ENCODE measurements around the gene TUBA1C. TPM values are rescaled to one million over a fixed set of nuclear protein-coding genes. Genes with fewer than 3 reads are reported as not detected.

The TUBA1C gene
- polyA plus RNA-seq, 1 of the 3 experiments (the other 2 are of a cell fraction): 3.3 TPM

DNA sequence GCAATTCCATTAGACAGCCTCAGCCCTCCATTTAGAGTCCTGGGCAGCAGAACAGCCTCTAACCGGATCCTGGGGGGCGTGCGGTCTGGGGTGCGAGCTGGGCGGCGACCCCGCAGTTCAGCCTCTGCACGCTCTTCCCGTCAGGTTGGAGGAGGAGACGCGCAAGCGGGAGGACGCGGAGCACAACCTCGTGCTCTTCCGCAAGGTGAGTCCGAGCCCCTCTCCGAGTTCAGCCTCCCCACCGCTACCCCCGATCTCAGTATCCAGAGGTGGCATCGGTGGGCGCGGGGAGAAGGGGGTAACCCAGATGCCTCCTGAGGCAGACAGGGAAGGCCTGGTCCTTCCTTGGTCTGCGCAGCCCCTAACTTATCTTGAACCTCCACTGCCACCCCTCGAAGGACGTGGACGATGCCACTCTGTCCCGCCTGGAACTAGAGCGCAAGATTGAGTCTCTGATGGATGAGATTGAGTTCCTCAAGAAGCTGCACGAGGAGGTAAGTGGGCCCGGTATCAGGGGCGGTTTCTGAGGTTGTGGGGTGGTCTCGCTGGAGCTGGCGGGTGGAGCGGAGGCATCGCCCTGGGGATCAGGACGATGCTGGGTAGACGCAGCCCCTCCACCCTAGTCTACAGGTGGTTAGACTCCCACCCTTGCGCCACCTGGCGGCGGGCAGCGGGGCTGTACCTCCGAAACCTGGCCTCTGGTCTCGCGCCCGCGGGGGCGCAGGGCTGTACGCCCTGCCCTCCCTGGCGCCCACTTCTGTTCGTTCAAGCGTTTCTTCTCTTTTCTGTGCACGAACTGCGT lies 31.4 kb downstream of the TUBA1C start:
- peak; percentile 39 for DNase-seq
- WGBS (ENCODE audit: low lambda C conversion rate): 87% methylated on average over 48 of the region's 54 CpGs

More for the DNA sequence above, 31.4 kb downstream of the TUBA1C start:
- Histone ChIP-seq H3K9me2 (no peaks in the 10 kb centered on the region), H2AFZ (ENCODE audit: low read depth) (no peak overlapping the region), H3K79me2 (ENCODE audit: insufficient read depth) (no peaks in the 10 kb centered on the region), H3K9ac (no peak overlapping the region), H3K36me3 (replicated peaks in 1 of 2; ENCODE audit: control insufficient read depth in 1 of 2, insufficient read depth in 2 of 2, low read length in 1 of 2) (no peaks in the 10 kb centered on the region), H3K4me3 (ENCODE audit: low read depth in 2 of 2, low read length in 1 of 2) (no peak overlapping the region; a peak in 1 of 4 replicates), H3F3A (replicated peaks; ENCODE audit: insufficient read depth) (no peaks in the 10 kb centered on the region), H3K4me1 (ENCODE audit: control insufficient read depth in 1 of 2, insufficient read depth in 2 of 2, low read depth in 1 of 2, low read length in 1 of 2) (peaks cover 7 to 29% of the 10 kb centered on the region in 2 experiments; a peak in 3 of 4 replicates), H3K27me3 (ENCODE audit: insufficient read depth) (no peaks in the 10 kb centered on the region), H3K27ac (ENCODE audit: low read depth in 2 of 2, low read length in 1 of 2) (no peak overlapping the region), H3K4me2 (no peak overlapping the region), H3K9me3 (no peaks in the 10 kb centered on the region), H4K20me1 (ENCODE audit: insufficient read depth) (no peaks in the 10 kb centered on the region)
- TF ChIP-seq MXI1 (IDR thresholded peaks at IDR 0.05; ENCODE audit: low read depth, low read length) (no peak), MEF2A (IDR thresholded peaks at IDR 0.05; ENCODE audit: borderline replicate concordance, low read depth) (no peak), GATA2 (CRISPR knock-in tag; IDR thresholded peaks at IDR 0.05) (no peak), FOXM1 (IDR thresholded peaks at IDR 0.05; ENCODE audit: low read depth) (no peak), NRF1 (IDR thresholded peaks at IDR 0.05; ENCODE audit: low read depth, low read length) (no peak), JUND (IDR thresholded peaks at IDR 0.05) (no peak), FOSL2 (IDR thresholded peaks at IDR 0.05; ENCODE audit: borderline replicate concordance, low read depth) (no peak), RFX5 (IDR thresholded peaks at IDR 0.05; ENCODE audit: low read length) (no peak)
- TF ChIP-seq, protein P1, sequence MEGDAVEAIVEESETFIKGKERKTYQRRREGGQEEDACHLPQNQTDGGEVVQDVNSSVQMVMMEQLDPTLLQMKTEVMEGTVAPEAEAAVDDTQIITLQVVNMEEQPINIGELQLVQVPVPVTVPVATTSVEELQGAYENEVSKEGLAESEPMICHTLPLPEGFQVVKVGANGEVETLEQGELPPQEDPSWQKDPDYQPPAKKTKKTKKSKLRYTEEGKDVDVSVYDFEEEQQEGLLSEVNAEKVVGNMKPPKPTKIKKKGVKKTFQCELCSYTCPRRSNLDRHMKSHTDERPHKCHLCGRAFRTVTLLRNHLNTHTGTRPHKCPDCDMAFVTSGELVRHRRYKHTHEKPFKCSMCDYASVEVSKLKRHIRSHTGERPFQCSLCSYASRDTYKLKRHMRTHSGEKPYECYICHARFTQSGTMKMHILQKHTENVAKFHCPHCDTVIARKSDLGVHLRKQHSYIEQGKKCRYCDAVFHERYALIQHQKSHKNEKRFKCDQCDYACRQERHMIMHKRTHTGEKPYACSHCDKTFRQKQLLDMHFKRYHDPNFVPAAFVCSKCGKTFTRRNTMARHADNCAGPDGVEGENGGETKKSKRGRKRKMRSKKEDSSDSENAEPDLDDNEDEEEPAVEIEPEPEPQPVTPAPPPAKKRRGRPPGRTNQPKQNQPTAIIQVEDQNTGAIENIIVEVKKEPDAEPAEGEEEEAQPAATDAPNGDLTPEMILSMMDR (IDR thresholded peaks at IDR 0.05): no peak
- TF ChIP-seq, protein P2, sequence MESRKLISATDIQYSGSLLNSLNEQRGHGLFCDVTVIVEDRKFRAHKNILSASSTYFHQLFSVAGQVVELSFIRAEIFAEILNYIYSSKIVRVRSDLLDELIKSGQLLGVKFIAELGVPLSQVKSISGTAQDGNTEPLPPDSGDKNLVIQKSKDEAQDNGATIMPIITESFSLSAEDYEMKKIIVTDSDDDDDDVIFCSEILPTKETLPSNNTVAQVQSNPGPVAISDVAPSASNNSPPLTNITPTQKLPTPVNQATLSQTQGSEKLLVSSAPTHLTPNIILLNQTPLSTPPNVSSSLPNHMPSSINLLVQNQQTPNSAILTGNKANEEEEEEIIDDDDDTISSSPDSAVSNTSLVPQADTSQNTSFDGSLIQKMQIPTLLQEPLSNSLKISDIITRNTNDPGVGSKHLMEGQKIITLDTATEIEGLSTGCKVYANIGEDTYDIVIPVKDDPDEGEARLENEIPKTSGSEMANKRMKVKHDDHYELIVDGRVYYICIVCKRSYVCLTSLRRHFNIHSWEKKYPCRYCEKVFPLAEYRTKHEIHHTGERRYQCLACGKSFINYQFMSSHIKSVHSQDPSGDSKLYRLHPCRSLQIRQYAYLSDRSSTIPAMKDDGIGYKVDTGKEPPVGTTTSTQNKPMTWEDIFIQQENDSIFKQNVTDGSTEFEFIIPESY (IDR thresholded peaks at IDR 0.05; ENCODE audit: borderline replicate concordance, low read depth): no peak
- TF ChIP-seq, protein P3, sequence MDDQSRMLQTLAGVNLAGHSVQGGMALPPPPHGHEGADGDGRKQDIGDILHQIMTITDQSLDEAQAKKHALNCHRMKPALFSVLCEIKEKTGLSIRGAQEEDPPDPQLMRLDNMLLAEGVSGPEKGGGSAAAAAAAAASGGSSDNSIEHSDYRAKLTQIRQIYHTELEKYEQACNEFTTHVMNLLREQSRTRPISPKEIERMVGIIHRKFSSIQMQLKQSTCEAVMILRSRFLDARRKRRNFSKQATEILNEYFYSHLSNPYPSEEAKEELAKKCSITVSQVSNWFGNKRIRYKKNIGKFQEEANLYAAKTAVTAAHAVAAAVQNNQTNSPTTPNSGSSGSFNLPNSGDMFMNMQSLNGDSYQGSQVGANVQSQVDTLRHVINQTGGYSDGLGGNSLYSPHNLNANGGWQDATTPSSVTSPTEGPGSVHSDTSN (IDR thresholded peaks at IDR 0.05): no peak
- ChIA-PET POLR2A (interaction anchor here (3.6 kb wide), 1 partner anchor 26 kb away, joined by 34 read pairs; the partner anchor contains the start of gene TROAP), CTCF (interaction anchor here (1.5 to 29.6 kb wide), 4 partner anchors 7 to 61 kb away, joined by 6 to 658 read pairs (median 134); partner anchors contain the start of genes C1QL4 and DNAJC22)

Measured in SK-N-SH (cell line).